H1 (cell line): ENCODE measurements around the gene MYH6. TPM values are rescaled to one million over a fixed set of nuclear protein-coding genes. Genes with fewer than 3 reads are reported as not detected.

Source experiments
- POLR2A ChIP-seq, 2 experiments: IDR thresholded peaks; 1 replicate in 1 of 2; 2 replicates in 1 of 2; pipeline ENCODE4 v1.6.1; 2011; ENCODE audit warnings: low read depth in 2 of 2, low read length in 2 of 2, mild to moderate bottlenecking in 2 of 2; ENCODE audit errors: control extremely low read depth in 1 of 2
- SRF ChIP-seq: IDR thresholded peaks from 2 replicates; pipeline ENCODE4 v1.6.1; 2011; ENCODE audit warnings: mild to moderate bottlenecking, low read depth, low read length, moderate library complexity
- polyA plus RNA-seq, 7 experiments: library from polyadenylated mRNA; depleted of rRNA in 3 of 7; stranded (reverse) in 5 of 7; unstranded in 2 of 7; fragments of >200 nt in 5 of 7; fragments of 200-250 nt in 2 of 7; gene quantifications; 1 replicate in 5 of 7; 2 replicates in 1 of 7; 4 replicates in 1 of 7; pipeline versions ENCODE4 v1.2.1 to v1.2.3, GENCODE V29; 2011 to 2013; ENCODE audit warnings: missing spikeins in 2 of 7, mixed read lengths in 2 of 7
- total RNA-seq: library from RNA; stranded (reverse); fragmentation: NEBNext Ultra II Directional; extraction: Animal tissue kit (Norgen Biotek cat#: 25700); gene quantifications from 2 replicates; pipeline ENCODE4 v1.2.1, GENCODE V29; 2021

The MYH6 gene
- total and polyA plus RNA-seq, 2 of the 8 experiments (the other 6 are each of a cell fraction or from before 2014, with no cell fraction given) = 0.03 TPM; not detected in 1

DNA sequence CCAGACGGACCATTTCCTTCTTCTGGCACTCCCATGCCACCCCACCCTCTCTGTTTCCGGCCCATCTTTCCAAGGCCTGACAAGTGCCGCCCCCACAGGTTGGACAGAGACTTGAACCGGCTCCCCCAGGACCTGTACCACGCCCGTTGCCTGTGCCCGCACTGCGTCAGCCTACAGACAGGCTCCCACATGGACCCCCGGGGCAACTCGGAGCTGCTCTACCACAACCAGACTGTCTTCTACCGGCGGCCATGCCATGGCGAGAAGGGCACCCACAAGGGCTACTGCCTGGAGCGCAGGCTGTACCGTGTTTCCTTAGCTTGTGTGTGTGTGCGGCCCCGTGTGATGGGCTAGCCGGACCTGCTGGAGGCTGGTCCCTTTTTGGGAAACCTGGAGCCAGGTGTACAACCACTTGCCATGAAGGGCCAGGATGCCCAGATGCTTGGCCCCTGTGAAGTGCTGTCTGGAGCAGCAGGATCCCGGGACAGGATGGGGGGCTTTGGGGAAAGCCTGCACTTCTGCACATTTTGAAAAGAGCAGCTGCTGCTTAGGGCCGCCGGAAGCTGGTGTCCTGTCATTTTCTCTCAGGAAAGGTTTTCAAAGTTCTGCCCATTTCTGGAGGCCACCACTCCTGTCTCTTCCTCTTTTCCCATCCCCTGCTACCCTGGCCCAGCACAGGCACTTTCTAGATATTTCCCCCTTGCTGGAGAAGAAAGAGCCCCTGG lies 32.4 kb downstream of the MYH6 start (continued):
- no peak for TF ChIP-seq SRF
- no peak for TF ChIP-seq POLR2A (IDR thresholded peaks at IDR 0.05; ENCODE audit: control extremely low read depth in 1 of 2, low read depth in 2 of 2, low read length in 2 of 2)
